ENCODE measurements around the gene CLDN19.
A peak's percentile ranks its signal among the peaks of the same experiment; 100 is the strongest.

The CLDN19 gene

GRCh38 chr1:42741706-42742105 lies 1.7 kb upstream of the CLDN19 start:
- TF ChIP-seq, protein P1, sequence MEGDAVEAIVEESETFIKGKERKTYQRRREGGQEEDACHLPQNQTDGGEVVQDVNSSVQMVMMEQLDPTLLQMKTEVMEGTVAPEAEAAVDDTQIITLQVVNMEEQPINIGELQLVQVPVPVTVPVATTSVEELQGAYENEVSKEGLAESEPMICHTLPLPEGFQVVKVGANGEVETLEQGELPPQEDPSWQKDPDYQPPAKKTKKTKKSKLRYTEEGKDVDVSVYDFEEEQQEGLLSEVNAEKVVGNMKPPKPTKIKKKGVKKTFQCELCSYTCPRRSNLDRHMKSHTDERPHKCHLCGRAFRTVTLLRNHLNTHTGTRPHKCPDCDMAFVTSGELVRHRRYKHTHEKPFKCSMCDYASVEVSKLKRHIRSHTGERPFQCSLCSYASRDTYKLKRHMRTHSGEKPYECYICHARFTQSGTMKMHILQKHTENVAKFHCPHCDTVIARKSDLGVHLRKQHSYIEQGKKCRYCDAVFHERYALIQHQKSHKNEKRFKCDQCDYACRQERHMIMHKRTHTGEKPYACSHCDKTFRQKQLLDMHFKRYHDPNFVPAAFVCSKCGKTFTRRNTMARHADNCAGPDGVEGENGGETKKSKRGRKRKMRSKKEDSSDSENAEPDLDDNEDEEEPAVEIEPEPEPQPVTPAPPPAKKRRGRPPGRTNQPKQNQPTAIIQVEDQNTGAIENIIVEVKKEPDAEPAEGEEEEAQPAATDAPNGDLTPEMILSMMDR (IDR thresholded peaks at IDR 0.05), result no peak

DNA sequence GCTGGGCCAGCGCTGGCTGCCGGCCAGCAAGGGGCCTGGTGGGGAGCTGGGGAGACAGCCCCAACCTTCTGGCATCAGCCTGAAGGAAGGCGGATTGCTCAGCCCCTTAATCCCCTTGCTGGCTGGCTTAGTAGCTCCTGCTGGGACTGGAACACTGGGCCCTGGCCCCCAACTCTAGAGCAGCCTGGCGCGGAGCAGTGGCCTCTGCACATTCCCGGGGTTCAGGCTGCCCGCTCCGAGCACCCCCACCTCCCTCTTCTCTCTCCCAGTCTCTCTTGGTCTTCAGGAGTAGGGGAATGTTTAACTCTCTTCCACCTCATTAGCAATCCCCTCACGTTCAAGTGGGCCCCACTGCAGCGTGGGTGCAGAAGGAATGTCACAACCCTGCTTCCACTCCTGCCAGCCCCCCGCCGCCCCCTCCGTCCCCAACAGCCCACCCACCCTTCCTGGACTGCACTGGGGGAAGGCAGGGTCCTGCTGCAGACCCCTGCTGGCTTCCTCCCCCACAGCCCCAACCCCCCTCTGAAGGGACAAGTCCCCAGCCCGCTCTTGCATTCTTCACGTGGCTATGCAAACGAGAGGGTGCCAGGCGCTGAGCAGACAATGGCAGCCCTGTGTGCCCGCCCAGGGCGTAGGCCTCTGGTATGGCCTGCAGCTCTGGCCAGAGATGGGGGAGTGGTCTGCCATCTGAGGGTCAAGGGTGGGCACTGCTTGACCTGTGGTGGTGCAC lies 980 bp upstream of the CLDN19 start:
- TF ChIP-seq, protein P1 (IDR thresholded peaks at IDR 0.05), result no peak

DNA sequence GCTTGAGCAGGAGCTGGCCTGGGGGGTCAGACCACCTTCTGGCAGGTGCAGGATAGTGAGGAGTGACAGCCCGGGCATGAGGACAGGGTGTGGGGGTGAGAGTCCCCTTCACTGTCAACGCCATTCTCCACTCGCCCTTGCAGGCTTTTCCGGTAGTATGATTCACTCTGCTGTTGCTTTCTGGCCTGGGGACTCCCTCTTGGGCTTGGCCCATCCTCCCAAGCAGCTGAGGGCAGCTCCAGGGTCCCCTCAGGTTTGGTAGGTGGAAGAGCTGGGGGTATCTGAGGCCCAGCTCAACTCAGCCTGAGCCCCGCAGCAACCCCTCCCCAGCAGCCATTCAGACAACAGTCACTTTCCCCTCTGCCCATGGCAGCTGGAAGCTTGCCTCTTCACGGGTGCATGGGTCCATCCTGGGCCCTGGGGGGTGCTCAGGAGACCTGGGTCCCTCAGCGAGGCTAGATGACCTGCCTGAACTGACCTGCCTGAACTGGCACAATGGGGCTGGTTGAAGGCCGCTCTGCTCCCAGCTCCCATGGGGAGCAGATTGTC lies 1.3 kb downstream of the CLDN19 start:
- TF ChIP-seq, protein P1 (IDR thresholded peaks at IDR 0.05), result no peak

- TF ChIP-seq, protein P1 (IDR thresholded peaks at IDR 0.05), result no peak
These were observed 1.9 kb downstream of the CLDN19 start for GRCh38 chr1:42737986-42738677.

- TF ChIP-seq, protein P1 (IDR thresholded peaks at IDR 0.05), result peak; percentile 41; the same call in 1 of the 2 replicates
These were observed 2.8 kb downstream of the CLDN19 start for GRCh38 chr1:42737257-42737656.

DNA sequence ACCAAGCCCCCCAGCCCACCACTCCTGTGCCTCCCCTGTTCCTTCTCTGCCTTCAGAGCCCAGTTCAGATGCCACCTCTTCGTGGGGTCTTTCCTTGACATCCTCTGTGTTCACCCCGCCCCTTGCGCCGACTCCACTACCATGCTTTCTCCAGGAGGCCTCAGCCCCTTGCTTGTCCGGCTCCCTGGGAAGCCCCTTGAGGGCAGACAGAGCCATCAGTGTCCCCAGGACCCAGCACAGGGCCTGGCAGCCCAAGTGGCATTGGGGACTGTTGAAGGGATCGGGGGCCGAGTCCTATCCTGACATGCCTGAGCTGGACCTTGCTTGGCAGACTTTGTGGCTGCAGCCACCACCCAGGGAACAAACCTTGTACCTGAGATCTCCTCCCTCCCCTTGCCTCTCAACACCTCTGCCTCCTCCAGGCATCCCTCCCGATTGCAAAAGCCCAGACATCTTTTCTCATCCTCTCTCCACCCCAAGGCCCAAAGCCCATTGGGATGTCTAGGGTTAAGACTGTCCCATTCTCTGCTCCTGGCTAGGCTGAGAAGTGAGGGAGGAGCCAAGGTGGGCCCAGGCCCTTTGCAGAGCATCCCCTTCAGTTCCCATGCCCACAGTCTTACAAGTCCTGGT lies 3.4 kb downstream of the CLDN19 start:
- TF ChIP-seq, protein P1 (IDR thresholded peaks at IDR 0.05), result no peak

GRCh38 chr1:42736152-42736551 lies 3.9 kb downstream of the CLDN19 start:
- TF ChIP-seq, protein P1 (IDR thresholded peaks at IDR 0.05), result no peak

Data from LNCAP (cell line).